Brain microvascular endothelial cell (primary cell): ENCODE measurements around the gene GGA3.

Experiments used
- DNase-seq: peaks from one replicate; pipeline ENCODE4 v3.0.0-alpha.2; 2020
- H3K27ac ChIP-seq: fragments of 250-450 bp; sonication (Bioruptor Pico); 2 replicates; pipeline ENCODE4 v1.5.1; 2020; ENCODE audit warnings: mild to moderate bottlenecking, moderate library complexity
- H3K27me3 ChIP-seq: fragments of 250-450 bp; sonication (Bioruptor Pico); replicated peaks from 2 replicates; pipeline ENCODE4 v1.5.1; 2020; ENCODE audit warnings: mild to moderate bottlenecking
- H3K36me3 ChIP-seq: fragments of 250-450 bp; sonication (Bioruptor Pico); replicated peaks from 2 replicates; pipeline ENCODE4 v1.5.1; 2020; ENCODE audit warnings: mild to moderate bottlenecking
- H3K4me3 ChIP-seq: 2 replicates; pipeline ENCODE4 v1.5.1; 2011; ENCODE audit warnings: low read depth, mild to moderate bottlenecking, control low read depth, low read length, moderate library complexity
- in situ Hi-C: cut with HindIII; loops from 2 replicates; pipeline ENCODE4 v1.10.0; 2017; ENCODE audit warnings: low sequenced_read_pairs, low pct_ligation_motif_present
- TF ChIP-seq, protein P1 (sequence below): IDR thresholded peaks from 2 replicates; pipeline ENCODE4 v1.5.1; 2011; ENCODE audit warnings: low read depth, mild to moderate bottlenecking, moderate library complexity, low read length, control low read depth, inconsistent platforms; ENCODE audit errors: missing control alignments

Gene GGA3

DNA sequence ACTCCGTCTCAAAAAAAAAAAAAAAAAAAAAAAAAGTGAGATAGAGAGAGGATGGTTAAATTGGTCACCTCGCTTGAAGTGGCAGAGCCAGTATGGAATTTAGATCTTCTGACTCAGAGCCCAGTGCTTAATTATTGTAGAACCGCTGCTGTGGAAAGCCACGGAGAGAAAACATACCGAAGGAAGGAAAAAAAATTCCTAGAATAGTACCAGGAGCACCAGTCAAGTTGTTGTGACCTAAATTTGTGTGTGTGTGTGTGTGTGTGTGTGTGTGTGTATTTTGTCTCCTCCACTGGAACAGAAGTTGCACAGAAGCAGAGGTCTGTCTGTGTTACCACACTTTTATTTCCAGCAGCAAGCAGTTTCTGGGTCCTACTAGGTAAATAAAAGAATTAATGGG lies 66.5 kb downstream of the GGA3 start:
- no peaks in the 10 kb centered on the region for H3K27me3 ChIP-seq
- DNase-seq = no peak
- H3K36me3 ChIP-seq = no peaks in the 10 kb centered on the region
- in situ Hi-C loops = no loop called here
- H3K27ac ChIP-seq = no peak overlapping the region
- no peak overlapping the region for H3K4me3 ChIP-seq
- TF ChIP-seq, protein P1, sequence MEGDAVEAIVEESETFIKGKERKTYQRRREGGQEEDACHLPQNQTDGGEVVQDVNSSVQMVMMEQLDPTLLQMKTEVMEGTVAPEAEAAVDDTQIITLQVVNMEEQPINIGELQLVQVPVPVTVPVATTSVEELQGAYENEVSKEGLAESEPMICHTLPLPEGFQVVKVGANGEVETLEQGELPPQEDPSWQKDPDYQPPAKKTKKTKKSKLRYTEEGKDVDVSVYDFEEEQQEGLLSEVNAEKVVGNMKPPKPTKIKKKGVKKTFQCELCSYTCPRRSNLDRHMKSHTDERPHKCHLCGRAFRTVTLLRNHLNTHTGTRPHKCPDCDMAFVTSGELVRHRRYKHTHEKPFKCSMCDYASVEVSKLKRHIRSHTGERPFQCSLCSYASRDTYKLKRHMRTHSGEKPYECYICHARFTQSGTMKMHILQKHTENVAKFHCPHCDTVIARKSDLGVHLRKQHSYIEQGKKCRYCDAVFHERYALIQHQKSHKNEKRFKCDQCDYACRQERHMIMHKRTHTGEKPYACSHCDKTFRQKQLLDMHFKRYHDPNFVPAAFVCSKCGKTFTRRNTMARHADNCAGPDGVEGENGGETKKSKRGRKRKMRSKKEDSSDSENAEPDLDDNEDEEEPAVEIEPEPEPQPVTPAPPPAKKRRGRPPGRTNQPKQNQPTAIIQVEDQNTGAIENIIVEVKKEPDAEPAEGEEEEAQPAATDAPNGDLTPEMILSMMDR = no peak

DNA sequence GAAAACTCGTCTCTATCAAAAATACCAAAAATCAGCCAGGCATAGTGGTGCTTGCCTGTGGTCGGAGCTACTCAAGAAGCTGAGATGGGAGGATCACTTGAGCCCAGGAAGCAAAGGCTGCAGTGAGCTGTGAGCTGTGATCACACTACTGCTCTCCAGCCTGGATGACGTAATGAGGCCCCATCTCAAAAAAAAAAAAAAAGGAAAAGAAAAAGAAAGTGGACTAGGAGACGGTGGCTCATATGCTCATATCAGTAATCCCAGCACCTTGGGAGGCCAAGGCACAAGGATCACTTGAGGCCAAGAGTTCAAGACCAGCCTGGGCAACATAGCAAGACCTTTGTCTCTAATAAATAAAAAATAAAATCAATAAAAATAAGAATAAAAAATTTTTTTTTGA lies 69.8 kb downstream of the GGA3 start:
- H3K4me3 ChIP-seq = no peak overlapping the region
- DNase-seq = no peak
- H3K36me3 ChIP-seq = no peaks in the 10 kb centered on the region
- no peak overlapping the region for H3K27ac ChIP-seq
- TF ChIP-seq, protein P1 = no peak
- no peaks in the 10 kb centered on the region for H3K27me3 ChIP-seq
- in situ Hi-C loops = no loop called here

DNA sequence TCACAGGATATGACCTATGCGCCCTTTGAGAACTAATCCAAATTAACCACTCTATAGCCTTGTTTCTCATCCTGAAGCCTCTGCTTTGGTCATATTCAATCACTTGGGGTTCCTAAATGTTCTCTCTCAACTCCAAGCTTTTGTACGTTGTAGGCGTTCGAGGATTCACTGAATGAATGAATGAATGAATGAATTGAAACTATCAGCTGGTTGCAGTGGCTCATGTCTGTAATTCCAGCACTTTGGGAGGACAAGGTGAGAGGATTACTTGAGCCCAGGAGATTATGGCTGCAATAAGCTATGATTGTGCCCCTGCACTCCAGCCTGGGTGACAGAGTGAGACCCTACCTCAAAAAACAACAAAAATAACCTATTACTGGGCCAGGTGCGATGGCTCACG lies 72.8 kb downstream of the GGA3 start:
- no peak overlapping the region for H3K4me3 ChIP-seq
- TF ChIP-seq, protein P1 = no peak
- H3K27me3 ChIP-seq = no peaks in the 10 kb centered on the region
- DNase-seq = no peak
- H3K27ac ChIP-seq = no peak overlapping the region
- no peaks in the 10 kb centered on the region for H3K36me3 ChIP-seq
- in situ Hi-C loops = no loop called here
